Aorta (tissue), 5 donors: ENCODE results near the gene WDR93. TPM values are rescaled to one million over a fixed set of nuclear protein-coding genes. Genes with fewer than 3 reads are reported as not detected.
A peak's percentile ranks its signal among the peaks of the same experiment; 100 is the strongest.

Experiments
- ATAC-seq: fragments of 200-7000 bp; cut with Tn5 transposase; one replicate; pipeline ENCODE4 v1.9.1; 2022; ENCODE audit warnings: moderate library complexity; ENCODE audit not compliant: low FRiP score
- DNase-seq, 2 donors: peaks; one replicate each; pipeline ENCODE4 v3.0.0-alpha.2; 2020
- H3K27ac ChIP-seq, 2 donors: one replicate each; pipeline ENCODE4 v1.5.1; 2013; ENCODE audit warnings: low read length in 2 of 2, mild to moderate bottlenecking in 2 of 2, moderate library complexity in 2 of 2, control low read depth in 1 of 2, inconsistent platforms in 1 of 2, low read depth in 1 of 2
- H3K27me3 ChIP-seq, 2 donors: one replicate each; pipeline ENCODE4 v1.6.1; 2013; ENCODE audit warnings: control low read depth in 1 of 2, low read length in 1 of 2, mild to moderate bottlenecking in 1 of 2, moderate library complexity in 1 of 2; ENCODE audit not compliant: insufficient read depth in 2 of 2, control insufficient read depth in 1 of 2
- H3K36me3 ChIP-seq, 2 donors: one replicate each; pipeline ENCODE4 v1.6.1; 2013; ENCODE audit warnings: control low read depth in 1 of 2, low read length in 1 of 2, mild to moderate bottlenecking in 1 of 2; ENCODE audit not compliant: insufficient read depth in 2 of 2, control insufficient read depth in 1 of 2
- H3K4me1 ChIP-seq, 2 donors: one replicate each; pipeline ENCODE4 v1.6.1; 2013; ENCODE audit warnings: low read length in 2 of 2, control low read depth in 1 of 2, mild to moderate bottlenecking in 1 of 2, moderate library complexity in 1 of 2; ENCODE audit not compliant: insufficient read depth in 2 of 2, control insufficient read depth in 1 of 2
- H3K4me3 ChIP-seq, 2 donors: one replicate each; pipeline ENCODE4 v1.5.1; 2013; ENCODE audit warnings: low read length in 2 of 2, control low read depth in 1 of 2, mild to moderate bottlenecking in 1 of 2
- H3K9me3 ChIP-seq: one replicate; pipeline ENCODE4 v1.6.1; 2013; ENCODE audit warnings: mild to moderate bottlenecking, low read length; ENCODE audit not compliant: control insufficient read depth
- WGBS, 2 donors: extraction: QIAGEN DNeasy Blood & Tissue Kit; methylation state at CpG; one replicate each; pipeline ENCODE4 v1.1.7; 2013; 5-methylcytosine and 5-hydroxymethylcytosine counted together
- intact Hi-C, 2 donors: fragments of 100-400 bp; cut with DNase I; formaldehyde crosslinking; loops; one replicate each; pipeline versions ENCODE4 v1.14.2 to v1.15.0; 2022
- polyA plus RNA-seq, 2 donors: library from polyadenylated mRNA; stranded (reverse); fragments of 200-250 nt; gene quantifications; one replicate each; pipeline ENCODE4 v1.2.3, GENCODE V29; 2013
- total RNA-seq, 2 donors: library from RNA; stranded (reverse); fragmentation: NEBNext Ultra II Directional; extraction: Animal tissue kit (Norgen Biotek cat#: 25700); gene quantifications; one replicate each; pipeline ENCODE4 v1.2.1, GENCODE V29; 2021
- donor health status: healthy with polysubstance abuse.
- donor health status: Bipolar disorder and iron deficiency.
- donor health status: DM: no; HTN: no; CAD: no.
- donor health status: DM: no; HTN: no; CAD: no.
- donor health status: DM: yes; HTN: yes; CAD: no.

WDR93 gene
- total and polyA plus RNA-seq, 4 donors, result 0.84 TPM; not detected in 3

GRCh38 chr15:89673165-89673512 lies 17.5 kb upstream of the WDR93 start:
- H3K4me1 ChIP-seq, result peaks cover 0 to 4% of the 10 kb centered on the region in 2 donors
- no peaks in the 10 kb centered on the region for H3K36me3 ChIP-seq
- H3K27me3 ChIP-seq, result no peaks in the 10 kb centered on the region
- peak overlapping the region; percentile 34 to 76 for H3K27ac ChIP-seq
- DNase-seq (no peak), ATAC-seq (no peak)
- no peaks in the 10 kb centered on the region for H3K9me3 ChIP-seq
- intact Hi-C loops, result no loop called here
- 68 to 70% methylated on average over 12 of the region's 12 CpGs for WGBS, 2 donors
- no peak overlapping the region for H3K4me3 ChIP-seq

- Histone ChIP-seq H3K27ac (no peak overlapping the region), H3K36me3 (no peaks in the 10 kb centered on the region), H3K4me1 (peaks cover 0 to 4% of the 10 kb centered on the region in 2 donors), H3K9me3 (no peaks in the 10 kb centered on the region), H3K4me3 (no peak overlapping the region), H3K27me3 (no peaks in the 10 kb centered on the region)
- 87 to 89% methylated on average over 4 of the region's 4 CpGs for WGBS, 2 donors
- no peak for ATAC-seq
- no peak for DNase-seq
- intact Hi-C loops, result no loop called here
Measured at GRCh38 chr15:89674526-89674925, 16.1 kb upstream of the WDR93 start.

- 75 to 88% methylated on average over 6 of the region's 6 CpGs for WGBS, 2 donors
- Histone ChIP-seq H3K36me3 (no peaks in the 10 kb centered on the region), H3K9me3 (no peaks in the 10 kb centered on the region), H3K27me3 (no peaks in the 10 kb centered on the region), H3K27ac (no peak overlapping the region), H3K4me3 (no peak overlapping the region), H3K4me1 (peaks cover 2 to 4% of the 10 kb centered on the region in 2 donors)
- intact Hi-C loops, result no loop called here
- DNase-seq (no peak), ATAC-seq (no peak)
Measured at GRCh38 chr15:89675606-89676005, 15.0 kb upstream of the WDR93 start.

DNA sequence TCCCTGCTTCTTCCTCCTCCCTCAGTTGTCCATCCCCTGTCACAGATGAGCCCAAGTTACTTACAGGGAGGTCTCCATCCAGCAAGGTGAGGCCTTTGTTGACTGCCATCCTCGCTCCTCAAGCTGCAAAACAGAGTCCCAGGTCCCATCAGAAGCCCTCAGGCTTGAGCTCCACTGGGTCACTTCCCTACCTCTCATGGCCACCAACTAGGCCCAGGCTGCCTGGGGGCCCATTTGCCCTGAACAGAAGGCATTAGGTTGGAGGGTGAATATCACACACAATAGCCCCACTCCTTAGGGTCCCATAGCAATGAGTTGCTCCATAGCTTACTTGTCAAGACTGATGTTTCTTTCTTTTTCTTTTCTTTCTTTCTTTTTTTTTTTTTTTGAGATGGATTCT lies 13.2 kb upstream of the WDR93 start:
- ATAC-seq (no peak), DNase-seq (no peak)
- intact Hi-C loops, result no loop called here
- H3K36me3 ChIP-seq, result no peaks in the 10 kb centered on the region
- no peaks in the 10 kb centered on the region for H3K9me3 ChIP-seq
- H3K27ac ChIP-seq, result no peak overlapping the region
- WGBS, 2 donors, result 95 to 100% methylated on average over 1 of the region's 1 CpG
- no peaks in the 10 kb centered on the region for H3K27me3 ChIP-seq
- H3K4me3 ChIP-seq, result no peak overlapping the region
- H3K4me1 ChIP-seq, result peaks cover 0 to 8% of the 10 kb centered on the region in 2 donors

GRCh38 chr15:89679212-89679611 lies 11.4 kb upstream of the WDR93 start, which contains the start of gene PLIN1:
TSS of gene PLIN1 (minus strand) at chr15:89679367. CDS start at chr15:89677489, 1,878 bp downstream.
- DNase-seq (no peak), ATAC-seq (no peak)
- no peak within 1 kb of the TSS for H3K4me3 ChIP-seq
- no peaks in the 10 kb centered on the region for H3K27me3 ChIP-seq
- H3K9me3 ChIP-seq, result no peaks in the 10 kb centered on the region
- peaks cover 0 to 8% of the 10 kb centered on the region in 2 donors for H3K4me1 ChIP-seq
- peak within 1 kb of the TSS in 1 of 2 donors; percentile 23 for H3K27ac ChIP-seq
- intact Hi-C loops, result no loop called here
- 97 to 98% methylated on average over 2 of the region's 2 CpGs for WGBS, 2 donors
- H3K36me3 ChIP-seq, result no peaks in the 10 kb centered on the region

DNA sequence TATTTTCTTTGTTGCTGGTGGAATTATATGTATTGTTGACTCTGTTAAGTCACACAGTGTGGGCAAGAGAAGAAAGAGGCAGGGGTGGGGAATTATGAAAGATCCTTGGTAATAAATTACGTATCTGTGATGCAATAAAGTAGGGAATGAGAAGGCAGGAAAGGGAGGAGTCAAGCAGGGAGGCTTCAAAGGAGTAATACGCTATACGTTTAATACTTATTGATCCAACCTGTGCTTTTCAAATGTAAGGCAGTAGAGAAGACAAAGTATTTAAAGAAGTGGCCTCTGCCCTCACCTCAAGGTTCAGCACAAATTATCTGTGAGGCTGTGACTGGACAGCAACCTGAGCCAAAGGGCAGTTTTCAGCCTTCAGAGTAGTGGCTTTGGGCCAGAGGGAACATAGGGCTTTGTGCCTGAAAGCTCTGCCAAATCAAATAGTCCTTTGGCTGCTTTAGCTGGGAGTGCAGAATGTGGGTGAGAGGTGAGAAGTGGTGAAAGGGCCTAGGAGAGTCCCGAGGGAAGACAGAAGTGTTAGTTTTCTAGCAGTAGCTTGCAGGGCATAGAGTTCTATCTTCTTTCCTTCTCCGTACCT lies 10.2 kb upstream of the WDR93 start:
- ATAC-seq (peak; percentile 92), DNase-seq (peak in 1 of 2 donors; percentile 72)
- Histone ChIP-seq H3K4me1 (peaks cover 0 to 8% of the 10 kb centered on the region in 2 donors), H3K27me3 (no peaks in the 10 kb centered on the region), H3K9me3 (no peaks in the 10 kb centered on the region), H3K4me3 (no peak overlapping the region), H3K36me3 (no peaks in the 10 kb centered on the region), H3K27ac (peak overlapping the region in 1 of 2 donors; percentile 39)
- intact Hi-C loops, result loop anchor here in 1 of 2 donors (5.0 kb wide), 1 partner anchor 33 kb away; no protein-coding TSS in a partner anchor
- 1 to 7% methylated on average over 5 of the region's 5 CpGs for WGBS, 2 donors

- Histone ChIP-seq H3K4me3 (no peak overlapping the region), H3K27me3 (no peaks in the 10 kb centered on the region), H3K27ac (peak overlapping the region in 1 of 2 donors; percentile 39), H3K9me3 (no peaks in the 10 kb centered on the region), H3K4me1 (peaks cover under 1 to 8% of the 10 kb centered on the region in 2 donors), H3K36me3 (no peaks in the 10 kb centered on the region)
- intact Hi-C loops, result loop anchor here in 1 of 2 donors (5.0 kb wide), 1 partner anchor 34 kb away; no protein-coding TSS in a partner anchor
- DNase-seq (no peak), ATAC-seq (no peak)
- 91 to 98% methylated on average over 2 of the region's 2 CpGs for WGBS, 2 donors
Measured at GRCh38 chr15:89681146-89681545, 9.5 kb upstream of the WDR93 start.

- Histone ChIP-seq H3K36me3 (no peaks in the 10 kb centered on the region), H3K9me3 (no peaks in the 10 kb centered on the region), H3K4me3 (no peak overlapping the region), H3K27ac (peak overlapping the region in 1 of 2 donors; percentile 72), H3K4me1 (peaks cover 1 to 3% of the 10 kb centered on the region in 2 donors), H3K27me3 (no peaks in the 10 kb centered on the region)
- no peak for DNase-seq
- ATAC-seq, result no peak
- intact Hi-C loops, result no loop called here
- WGBS, 2 donors, result 68 to 79% methylated on average over 2 of the region's 2 CpGs
Measured at GRCh38 chr15:89685995-89686394, 4.6 kb upstream of the WDR93 start.

DNA sequence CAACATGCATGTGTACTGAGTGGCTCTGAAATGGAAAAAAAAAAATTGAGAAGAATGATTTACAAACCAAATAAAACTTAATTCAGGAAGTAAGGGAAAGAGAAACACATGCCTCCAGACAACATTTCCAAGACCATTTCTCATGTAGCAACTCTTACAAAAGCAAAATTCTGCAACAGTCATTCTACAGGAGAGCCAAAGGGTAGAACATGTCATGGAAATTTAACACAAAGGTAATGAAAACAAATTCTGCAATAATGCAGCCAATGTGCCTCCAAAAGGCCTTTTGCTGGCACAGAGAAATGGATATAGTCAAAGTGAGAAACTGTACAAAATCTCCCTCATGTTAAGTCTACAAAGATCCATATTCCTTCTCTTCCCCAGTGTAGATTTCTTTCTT lies 4.1 kb upstream of the WDR93 start:
- H3K36me3 ChIP-seq, result no peaks in the 10 kb centered on the region
- no peaks in the 10 kb centered on the region for H3K27me3 ChIP-seq
- ATAC-seq, result no peak
- peak overlapping the region in 1 of 2 donors; percentile 72 for H3K27ac ChIP-seq
- H3K9me3 ChIP-seq, result no peaks in the 10 kb centered on the region
- intact Hi-C loops, result no loop called here
- H3K4me1 ChIP-seq, result peaks cover 0 to 1% of the 10 kb centered on the region in 2 donors
- H3K4me3 ChIP-seq, result no peak overlapping the region
- DNase-seq, result no peak
